NCI-H2196 treated with DMSO at 0.1 percent for 48 hours (cell line): ENCODE results near the gene SUSD3.

Source experiments
- DNase-seq: peaks from one replicate; lab custom pipeline; 2025; ENCODE audit not compliant: unreplicated experiment; lab: John Stamatoyannopoulos, UW

The SUSD3 gene

GRCh38 chr9:93028448-93029006 lies 30.0 kb upstream of the SUSD3 start:
- no peak for DNase-seq

- no peak for DNase-seq
These were observed 27.6 kb upstream of the SUSD3 start for GRCh38 chr9:93030642-93031628.

GRCh38 chr9:93031629-93032430 lies 26.7 kb upstream of the SUSD3 start:
- no peak for DNase-seq

GRCh38 chr9:93032545-93032944 lies 26.0 kb upstream of the SUSD3 start:
- DNase-seq = no peak

GRCh38 chr9:93033531-93033930 lies 25.0 kb upstream of the SUSD3 start:
- no peak for DNase-seq

GRCh38 chr9:93035106-93035660 lies 23.3 kb upstream of the SUSD3 start:
- DNase-seq = no peak

GRCh38 chr9:93035821-93036351 lies 22.6 kb upstream of the SUSD3 start:
- DNase-seq = no peak

GRCh38 chr9:93036887-93037475 lies 21.5 kb upstream of the SUSD3 start:
- no peak for DNase-seq

- no peak for DNase-seq
These were observed 21.0 kb upstream of the SUSD3 start for GRCh38 chr9:93037476-93037971.

GRCh38 chr9:93038918-93039317 lies 19.6 kb upstream of the SUSD3 start:
- no peak for DNase-seq

- DNase-seq = no peak
These were observed 19.0 kb upstream of the SUSD3 start for GRCh38 chr9:93039456-93039855.

- DNase-seq = no peak
These were observed 18.5 kb upstream of the SUSD3 start for GRCh38 chr9:93039976-93040375.

- no peak for DNase-seq
These were observed 18.1 kb upstream of the SUSD3 start for GRCh38 chr9:93040409-93040808.

- no peak for DNase-seq
These were observed 17.2 kb upstream of the SUSD3 start for GRCh38 chr9:93041108-93041802.

GRCh38 chr9:93043122-93043521 lies 15.4 kb upstream of the SUSD3 start:
- no peak for DNase-seq

- DNase-seq = no peak
These were observed 13.0 kb upstream of the SUSD3 start for GRCh38 chr9:93045521-93045920.

GRCh38 chr9:93048566-93049448 lies 9.7 kb upstream of the SUSD3 start:
- DNase-seq = no peak

- no peak for DNase-seq
These were observed 9.0 kb upstream of the SUSD3 start for GRCh38 chr9:93049491-93049890.

GRCh38 chr9:93050231-93050630 lies 8.3 kb upstream of the SUSD3 start:
- DNase-seq = no peak
